Peyer's patch (tissue), 4 donors: ENCODE results near the gene ECSIT. TPM values are rescaled to one million over a fixed set of nuclear protein-coding genes. Genes with fewer than 3 reads are reported as not detected.

Source experiments
- DNase-seq, 3 donors: peaks; one replicate each; pipeline ENCODE4 v3.0.0-alpha.2; 2017 to 2019
- H3K27ac ChIP-seq, 4 donors: fragments of 200-600 bp; sonication (generic); one replicate each; pipeline ENCODE4 v1.5.1; 2016 to 2019
- H3K27me3 ChIP-seq, 2 donors: fragments of 200-600 bp; sonication (generic); one replicate each; pipeline ENCODE4 v1.5.1; 2019
- H3K36me3 ChIP-seq, 3 donors: fragments of 200-600 bp; sonication (generic); one replicate each; pipeline ENCODE4 v1.5.1; 2016 to 2019
- H3K4me1 ChIP-seq, 4 donors: fragments of 200-600 bp; sonication (generic); one replicate each; pipeline ENCODE4 v1.5.1; 2016 to 2019
- H3K4me3 ChIP-seq, 4 donors: fragments of 200-600 bp; sonication (generic); 1 replicate in 3 of 4; 2 replicates in 1 of 4; pipeline ENCODE4 v1.5.1; 2016 to 2019; ENCODE audit warnings: mild to moderate bottlenecking in 1 of 4
- H3K9me3 ChIP-seq, 4 donors: fragments of 200-600 bp; sonication (generic); one replicate each; pipeline ENCODE4 v1.5.1; 2016 to 2019; ENCODE audit warnings: mild to moderate bottlenecking in 1 of 4
- POLR2A ChIP-seq, 2 donors: fragments of 450-650 bp; IDR thresholded peaks; one replicate each; pipeline ENCODE4 v1.5.1; 2017; ENCODE audit warnings: antibody characterized with exemption in 2 of 2, mild to moderate bottlenecking in 2 of 2, moderate library complexity in 2 of 2
- total RNA-seq, 4 donors: library from RNA; depleted of rRNA; stranded (reverse); fragments of >200 nt; gene quantifications; one replicate each; pipeline ENCODE4 v1.1.0, GENCODE V29; 2016
- TF ChIP-seq, protein P1 (sequence below), 6 experiments: fragments of 450-650 bp in 4 of 6; fragments of 200-600 bp in 2 of 6; sonication (generic) in 1 of 6; IDR thresholded peaks; one replicate each; pipeline ENCODE4 v1.5.1; 2017 to 2019; ENCODE audit warnings: antibody characterized with exemption in 6 of 6, mild to moderate bottlenecking in 3 of 6, moderate library complexity in 1 of 6

Gene ECSIT
- total RNA-seq, 4 donors from 2014 or later: 50.1 to 94.0 (median 70.4) TPM

- Histone ChIP-seq H3K27me3 (no peaks in the 10 kb centered on the region), H3K36me3 (peaks cover 0 to 18% (median 0%) of the 10 kb centered on the region in 3 donors), H3K9me3 (no peaks in the 10 kb centered on the region), H3K27ac (no peak overlapping the region), H3K4me3 (no peak overlapping the region), H3K4me1 (peaks cover 0 to 8% (median 0%) of the 10 kb centered on the region in 4 donors)
- no peak for DNase-seq
- TF ChIP-seq, protein P1, sequence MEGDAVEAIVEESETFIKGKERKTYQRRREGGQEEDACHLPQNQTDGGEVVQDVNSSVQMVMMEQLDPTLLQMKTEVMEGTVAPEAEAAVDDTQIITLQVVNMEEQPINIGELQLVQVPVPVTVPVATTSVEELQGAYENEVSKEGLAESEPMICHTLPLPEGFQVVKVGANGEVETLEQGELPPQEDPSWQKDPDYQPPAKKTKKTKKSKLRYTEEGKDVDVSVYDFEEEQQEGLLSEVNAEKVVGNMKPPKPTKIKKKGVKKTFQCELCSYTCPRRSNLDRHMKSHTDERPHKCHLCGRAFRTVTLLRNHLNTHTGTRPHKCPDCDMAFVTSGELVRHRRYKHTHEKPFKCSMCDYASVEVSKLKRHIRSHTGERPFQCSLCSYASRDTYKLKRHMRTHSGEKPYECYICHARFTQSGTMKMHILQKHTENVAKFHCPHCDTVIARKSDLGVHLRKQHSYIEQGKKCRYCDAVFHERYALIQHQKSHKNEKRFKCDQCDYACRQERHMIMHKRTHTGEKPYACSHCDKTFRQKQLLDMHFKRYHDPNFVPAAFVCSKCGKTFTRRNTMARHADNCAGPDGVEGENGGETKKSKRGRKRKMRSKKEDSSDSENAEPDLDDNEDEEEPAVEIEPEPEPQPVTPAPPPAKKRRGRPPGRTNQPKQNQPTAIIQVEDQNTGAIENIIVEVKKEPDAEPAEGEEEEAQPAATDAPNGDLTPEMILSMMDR (IDR thresholded peaks at IDR 0.05): no peak
- no peak for TF ChIP-seq POLR2A (IDR thresholded peaks at IDR 0.05)
These were observed 21.4 kb downstream of the ECSIT start for GRCh38 chr19:11507370-11508078.

DNA sequence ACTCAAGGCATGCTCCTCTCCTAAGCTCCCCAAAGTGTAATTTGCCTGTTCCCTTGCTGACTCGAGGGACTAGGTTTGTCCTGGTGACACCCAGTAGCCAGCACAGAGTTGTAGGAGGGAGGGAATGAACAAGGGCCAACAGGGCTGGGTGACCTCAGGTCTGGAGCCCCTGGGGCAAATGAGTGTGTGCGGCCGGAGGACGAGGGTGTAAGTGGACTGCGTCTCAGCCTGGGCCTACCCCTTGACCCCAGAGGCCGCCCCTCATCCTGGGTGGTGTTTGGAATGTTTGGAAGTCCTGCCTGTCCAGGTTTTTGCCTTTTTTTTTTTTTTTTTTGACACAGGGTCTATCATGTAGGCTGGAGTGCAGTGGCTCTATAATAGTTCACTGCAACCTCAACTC, 22.0 kb downstream of the ECSIT start:
- Histone ChIP-seq H3K27ac (peak overlapping the region in 1 of 4 donors; percentile 94), H3K9me3 (no peaks in the 10 kb centered on the region), H3K4me1 (peaks cover 0 to 8% (median 0%) of the 10 kb centered on the region in 4 donors), H3K4me3 (no peak overlapping the region), H3K27me3 (no peaks in the 10 kb centered on the region), H3K36me3 (peaks cover 0 to 12% (median 0%) of the 10 kb centered on the region in 3 donors)
- DNase-seq: no peak
- TF ChIP-seq, protein P1 (IDR thresholded peaks at IDR 0.05): no peak
- no peak for TF ChIP-seq POLR2A (IDR thresholded peaks at IDR 0.05)

DNA sequence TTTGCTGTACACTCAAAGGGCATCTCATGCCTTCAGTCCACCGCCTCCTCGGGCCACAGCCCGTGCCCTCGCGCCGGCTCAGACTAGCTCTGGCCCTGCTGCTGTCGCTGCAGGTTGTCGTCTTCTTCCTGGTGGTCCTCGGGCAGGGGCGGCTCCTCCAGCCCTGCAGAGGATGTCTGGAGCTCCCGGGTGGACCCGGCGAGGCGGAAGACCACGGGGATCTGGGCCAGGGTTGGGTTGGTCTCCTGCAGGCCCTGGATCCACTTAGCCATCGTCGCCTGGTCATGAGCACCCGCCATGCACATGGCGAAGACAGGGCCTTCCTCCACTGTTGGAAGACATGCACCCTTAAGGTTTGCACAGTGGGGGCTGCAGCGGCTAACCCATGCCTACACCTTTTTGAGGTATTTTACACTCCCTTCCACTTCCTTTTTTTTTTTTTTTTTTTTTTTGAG, 22.8 kb downstream of the ECSIT start:
- H3K9me3 ChIP-seq: no peaks in the 10 kb centered on the region
- no peak for DNase-seq
- H3K4me3 ChIP-seq: peak overlapping the region; percentile 85 to 100 (median 98)
- no peak for TF ChIP-seq POLR2A (IDR thresholded peaks at IDR 0.05)
- TF ChIP-seq, protein P1 (IDR thresholded peaks at IDR 0.05): no peak
- peaks cover 0 to 4% (median 0%) of the 10 kb centered on the region in 3 donors for H3K36me3 ChIP-seq
- H3K27ac ChIP-seq: peak overlapping the region; percentile 93 to 99 (median 96)
- H3K27me3 ChIP-seq: no peaks in the 10 kb centered on the region
- peaks cover 0 to 8% (median 0%) of the 10 kb centered on the region in 4 donors for H3K4me1 ChIP-seq

- Histone ChIP-seq H3K36me3 (no peaks in the 10 kb centered on the region), H3K4me3 (peak within 1 kb of the TSS; percentile 85 to 100 (median 98)), H3K9me3 (no peaks in the 10 kb centered on the region), H3K27ac (peak within 1 kb of the TSS; percentile 93 to 99 (median 96)), H3K27me3 (no peaks in the 10 kb centered on the region), H3K4me1 (peaks cover 0 to 8% (median 0%) of the 10 kb centered on the region in 4 donors)
- peak; percentile 90 to 97 (median 96) for DNase-seq
- TF ChIP-seq POLR2A (IDR thresholded peaks at IDR 0.05): peak; percentile 15 to 33
- TF ChIP-seq, protein P1 (IDR thresholded peaks at IDR 0.05): no peak
These were observed 23.3 kb downstream of the ECSIT start, which contains the start of gene ZNF653 for GRCh38 chr19:11505504-11506100. Gene ZNF653, minus strand, starts transcription at chr19:11505839. Its CDS starts 53 bp downstream, at chr19:11505786.

DNA sequence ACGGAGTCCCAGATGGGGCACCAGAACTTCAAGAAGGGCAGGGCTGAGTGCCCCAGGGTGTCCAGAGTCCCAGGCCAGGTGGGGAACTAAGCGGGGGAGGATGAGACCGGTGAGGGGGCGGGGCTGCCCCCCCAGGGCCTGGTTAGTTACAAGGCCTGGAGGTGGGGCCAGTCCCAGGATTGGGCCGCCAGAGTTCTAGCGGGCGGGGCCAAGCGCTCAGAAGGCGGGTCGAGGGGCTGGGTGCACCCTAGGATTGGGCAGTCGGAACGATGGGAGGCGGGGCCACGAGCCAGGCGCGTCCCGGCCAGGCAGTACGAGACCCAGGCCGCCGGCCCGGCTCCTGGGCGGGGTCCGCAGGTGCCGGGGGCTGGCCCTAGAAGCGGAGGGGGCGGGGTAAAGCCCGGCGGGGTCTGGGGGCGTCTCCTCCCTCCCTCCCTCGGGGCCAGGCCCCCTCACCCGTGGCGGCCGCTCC, 23.9 kb downstream of the ECSIT start:
- H3K4me3 ChIP-seq: peak overlapping the region; percentile 85 to 100 (median 98)
- H3K27me3 ChIP-seq: no peaks in the 10 kb centered on the region
- TF ChIP-seq, protein P1 (IDR thresholded peaks at IDR 0.05): no peak
- TF ChIP-seq POLR2A (IDR thresholded peaks at IDR 0.05): no peak
- H3K36me3 ChIP-seq: no peaks in the 10 kb centered on the region
- H3K4me1 ChIP-seq: peaks cover 0 to 8% (median 0%) of the 10 kb centered on the region in 4 donors
- H3K9me3 ChIP-seq: no peaks in the 10 kb centered on the region
- H3K27ac ChIP-seq: peak overlapping the region; percentile 93 to 99 (median 96)
- peak; percentile 97 to 99 (median 99) for DNase-seq
